HepG2 (cell line): ENCODE measurements around the gene ARID5B. TPM values are rescaled to one million over a fixed set of nuclear protein-coding genes. Genes with fewer than 3 reads are reported as not detected.

Experiments used
- ATAC-seq: fragments of 200-7000 bp; cut with Tn5 transposase; 3 replicates; pipeline ENCODE4 v1.9.1; 2020; ENCODE audit warnings: mild to moderate bottlenecking, moderate library complexity
- BruUV-seq: library from RNA; stranded (reverse); fragments of 400-500 nt; replicated peaks from 2 replicates; lab custom pipeline; 2021; lab: Mats Ljungman, UMichigan
- CTCF ChIA-PET: fragments of 300-600 bp; formaldehyde crosslinking; extraction: SDS; loops from one replicate; lab custom pipeline; 2021; ENCODE audit warnings: low total read pairs, inconsistent platforms, low intra/inter-chr PET ratio; lab: Yijun Ruan, JAX
- POLR2A ChIA-PET: fragments of 350-600 bp; sonication (Branson Sonifier 250); formaldehyde crosslinking; loops from one replicate; lab custom pipeline; 2020; ENCODE audit warnings: antibody characterized with exemption, inconsistent platforms; lab: Yijun Ruan, JAX
- DNase-seq: peaks from one replicate; pipeline ENCODE4 v3.0.0-alpha.2; 2015; ENCODE audit warnings: low spot score
- FAIRE-seq: peaks from 3 replicates; lab custom pipeline; 2011; peaks lifted over from hg19 to GRCh38; lab: Jason Lieb, UNC
- H2AFZ ChIP-seq: one replicate; pipeline ENCODE4 v1.6.1; 2011; ENCODE audit warnings: low read length, inconsistent platforms
- H3K27ac ChIP-seq: fragments of 300-600 bp; 3 replicates; pipeline ENCODE4 v1.8.0; 2011; ENCODE audit warnings: mixed run types, mild to moderate bottlenecking, mixed read lengths, low read length, inconsistent platforms; ENCODE audit not compliant: insufficient read depth; ENCODE audit errors: extremely low read length
- H3K27me3 ChIP-seq, 2 experiments: fragments of 200-600 bp in 1 of 2; 2 replicates in 1 of 2; 3 replicates in 1 of 2; pipeline versions ENCODE4 v1.6.0 to v1.8.0; 2011; ENCODE audit warnings: low read length in 2 of 2, mild to moderate bottlenecking in 2 of 2, moderate library complexity in 2 of 2, inconsistent platforms in 1 of 2; ENCODE audit not compliant: insufficient read depth in 2 of 2, control insufficient read depth in 1 of 2
- H3K36me3 ChIP-seq, 2 experiments: fragments of 200-600 bp in 1 of 2; replicated peaks in 1 of 2; 2 replicates in 1 of 2; 3 replicates in 1 of 2; pipeline versions ENCODE4 v1.5.1 to v1.8.0; 2011; ENCODE audit warnings: low read length in 2 of 2, inconsistent platforms in 1 of 2; ENCODE audit not compliant: insufficient read depth in 2 of 2, control insufficient read depth in 1 of 2
- H3K4me1 ChIP-seq: 2 replicates; pipeline ENCODE4 v1.5.1; 2012; ENCODE audit warnings: low read length, inconsistent platforms; ENCODE audit not compliant: insufficient read depth
- H3K4me2 ChIP-seq: 2 replicates; pipeline ENCODE4 v1.6.0; 2011; ENCODE audit warnings: low read depth, low read length, inconsistent platforms
- H3K4me3 ChIP-seq, 3 experiments: fragments of 200-600 bp in 1 of 3; sonication (generic), shearing (Covaris generic) in 1 of 3; replicated peaks in 1 of 3; 2 replicates each; pipeline ENCODE4 v1.5.1; 2011 to 2016; ENCODE audit warnings: low read length in 3 of 3, inconsistent platforms in 2 of 3, low read depth in 2 of 3, mild to moderate bottlenecking in 2 of 3, control low read depth in 1 of 3, mixed read lengths in 1 of 3; ENCODE audit not compliant: insufficient read depth in 1 of 3
- H3K79me2 ChIP-seq: one replicate; pipeline ENCODE4 v1.6.1; 2011; ENCODE audit warnings: low read length, inconsistent platforms; ENCODE audit not compliant: insufficient read depth
- H3K9ac ChIP-seq: 2 replicates; pipeline ENCODE4 v1.6.0; 2011; ENCODE audit warnings: mild to moderate bottlenecking, low read depth, low read length, inconsistent platforms; ENCODE audit not compliant: insufficient read depth
- H3K9me3 ChIP-seq: 2 replicates; pipeline ENCODE4 v1.5.1; 2012; ENCODE audit warnings: mild to moderate bottlenecking, low read length
- H4K20me1 ChIP-seq: 2 replicates; pipeline ENCODE4 v1.6.0; 2011; ENCODE audit warnings: inconsistent platforms, mild to moderate bottlenecking, low read length, moderate library complexity; ENCODE audit not compliant: insufficient read depth
- ARID2 ChIP-seq: sonication (generic); formaldehyde crosslinking; IDR thresholded peaks from 2 replicates; pipeline ENCODE4 v1.8.1; 2022; ENCODE audit warnings: mild to moderate bottlenecking, missing genetic modification reagents, borderline replicate concordance
- CENPBD1 ChIP-seq: sonication (generic); formaldehyde crosslinking; IDR thresholded peaks from 2 replicates; pipeline ENCODE4 v1.8.0; 2022; ENCODE audit warnings: missing genetic modification reagents, low read depth, mild to moderate bottlenecking, borderline replicate concordance
- CREM ChIP-seq, 2 experiments: sonication (generic) in 1 of 2; formaldehyde crosslinking in 1 of 2; IDR thresholded peaks; 2 replicates each; pipeline versions ENCODE4 v1.4.0 to v1.6.1; 2016 to 2020; ENCODE audit warnings: antibody characterized with exemption in 1 of 2, mild to moderate bottlenecking in 1 of 2, missing genetic modification reagents in 1 of 2
- GATAD2A ChIP-seq: IDR thresholded peaks from 2 replicates; pipeline ENCODE4 v1.6.1; 2016
- KDM4B ChIP-seq: sonication (generic); formaldehyde crosslinking; IDR thresholded peaks from 2 replicates; pipeline ENCODE4 v1.4.0; 2020; ENCODE audit warnings: missing genetic modification reagents
- POLR2AphosphoS5 ChIP-seq: IDR thresholded peaks from 2 replicates; pipeline ENCODE4 v1.6.1; 2012; ENCODE audit warnings: low read depth, low read length
- SNAPC2 ChIP-seq: sonication (generic); formaldehyde crosslinking; IDR thresholded peaks from 2 replicates; pipeline ENCODE4 v1.8.1; 2022; ENCODE audit warnings: mild to moderate bottlenecking, missing genetic modification reagents
- SOX6 ChIP-seq, 2 experiments: fragments of 450-650 bp in 1 of 2; sonication (generic) in 1 of 2; formaldehyde crosslinking in 1 of 2; IDR thresholded peaks; 2 replicates each; pipeline versions ENCODE4 v1.4.0 to v1.6.1; 2017 to 2020; ENCODE audit warnings: antibody characterized with exemption in 1 of 2, mild to moderate bottlenecking in 1 of 2, missing genetic modification reagents in 1 of 2
- ZNF263 ChIP-seq: sonication (generic); formaldehyde crosslinking; IDR thresholded peaks from 2 replicates; pipeline ENCODE4 v1.4.0; 2020; ENCODE audit warnings: missing genetic modification reagents
- ZNF605 ChIP-seq: sonication (generic); formaldehyde crosslinking; IDR thresholded peaks from 2 replicates; pipeline ENCODE4 v1.8.0; 2022; ENCODE audit warnings: mild to moderate bottlenecking, missing genetic modification reagents
- ZSCAN9 ChIP-seq: IDR thresholded peaks from 2 replicates; pipeline ENCODE4 v1.6.1; 2016; ENCODE audit warnings: borderline replicate concordance
- WGBS: methylation state at CpG from one replicate; pipeline ENCODE4 v1.1.6; 2017; ENCODE audit warnings: low lambda C conversion rate; 5-methylcytosine and 5-hydroxymethylcytosine counted together
- in situ Hi-C: cut with HindIII; loops from 2 replicates; pipeline ENCODE4 v1.10.0; 2017; ENCODE audit warnings: low pct_unique_long_range_greater_than_20kb; ENCODE audit not compliant: extremely low pct_ligation_motif_present
- intact Hi-C: fragments of 100-400 bp; cut with micrococcal nuclease; formaldehyde crosslinking; loops from one replicate; pipeline ENCODE4 v1.10.0; 2022; ENCODE audit not compliant: unreplicated experiment
- polyA plus RNA-seq, 8 experiments: library from polyadenylated mRNA; depleted of rRNA in 3 of 8; stranded (reverse) in 7 of 8; unstranded in 1 of 8; fragments of >200 nt; fragmentation: Illumina TruSeq in 4 of 8; extraction: Trizol in 4 of 8; gene quantifications; 2 replicates each; pipeline versions ENCODE4 v1.2.1 to v1.2.3, GENCODE V29; 2011 to 2016; ENCODE audit warnings: low read depth in 4 of 8, missing spikeins in 1 of 8, mixed read lengths in 1 of 8; ENCODE audit not compliant: insufficient read depth in 1 of 8
- total RNA-seq, 5 experiments: library from RNA; depleted of rRNA; stranded (reverse); fragments of >200 nt; fragmentation: Illumina TruSeq; extraction: Trizol; gene quantifications; 2 replicates each; pipeline ENCODE4 v1.2.3, GENCODE V29; 2016; ENCODE audit warnings: low read depth in 1 of 5
- TF ChIP-seq, protein P1 (sequence below): IDR thresholded peaks from 2 replicates; pipeline ENCODE4 v1.6.1; 2016; ENCODE audit warnings: missing compliant biosample characterization, missing genetic modification reagents, borderline replicate concordance
- TF ChIP-seq, protein P2 (sequence below): sonication (generic); formaldehyde crosslinking; IDR thresholded peaks from 2 replicates; pipeline ENCODE4 v1.4.0; 2020; ENCODE audit warnings: missing genetic modification reagents
- TF ChIP-seq, protein P3 (sequence below): sonication (generic); formaldehyde crosslinking; IDR thresholded peaks from 2 replicates; pipeline ENCODE4 v1.5.1; 2020; ENCODE audit warnings: mild to moderate bottlenecking, moderate library complexity, missing genetic modification reagents
- TF ChIP-seq, protein P4 (sequence below): IDR thresholded peaks from 2 replicates; pipeline ENCODE4 v1.6.1; 2018; ENCODE audit warnings: missing genetic modification reagents, mild to moderate bottlenecking, missing compliant biosample characterization

ARID5B gene
- total and polyA plus RNA-seq, 2 of the 13 experiments (the other 11 are each of a cell fraction or from before 2014, with no cell fraction given), result 6.2 to 21.1 TPM

DNA sequence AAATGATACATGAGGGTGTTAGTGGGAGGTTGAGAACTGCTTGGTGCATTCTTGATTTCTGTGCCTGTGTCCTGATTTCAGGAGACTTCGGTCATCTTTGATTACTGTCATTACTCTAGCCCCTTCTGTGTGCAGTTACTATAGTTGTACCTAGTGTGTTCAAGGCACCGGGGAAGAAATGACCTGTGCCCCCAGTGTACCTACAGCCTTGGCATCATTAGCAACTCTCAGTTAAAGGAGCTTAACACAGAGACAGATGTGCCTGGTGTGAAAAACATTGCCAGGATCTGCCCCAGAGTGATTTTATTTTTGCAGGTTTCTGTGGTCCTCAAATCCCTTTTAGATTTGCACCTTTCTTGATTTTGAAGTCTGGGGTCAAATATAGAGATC lies 62.2 kb downstream of the ARID5B start (continued):
- TF ChIP-seq, protein P1, sequence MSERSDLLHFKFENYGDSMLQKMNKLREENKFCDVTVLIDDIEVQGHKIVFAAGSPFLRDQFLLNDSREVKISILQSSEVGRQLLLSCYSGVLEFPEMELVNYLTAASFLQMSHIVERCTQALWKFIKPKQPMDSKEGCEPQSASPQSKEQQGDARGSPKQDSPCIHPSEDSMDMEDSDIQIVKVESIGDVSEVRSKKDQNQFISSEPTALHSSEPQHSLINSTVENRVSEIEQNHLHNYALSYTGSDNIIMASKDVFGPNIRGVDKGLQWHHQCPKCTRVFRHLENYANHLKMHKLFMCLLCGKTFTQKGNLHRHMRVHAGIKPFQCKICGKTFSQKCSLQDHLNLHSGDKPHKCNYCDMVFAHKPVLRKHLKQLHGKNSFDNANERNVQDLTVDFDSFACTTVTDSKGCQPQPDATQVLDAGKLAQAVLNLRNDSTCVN (CRISPR knock-in tag), result no peak
- TF ChIP-seq KDM4B (CRISPR knock-in tag), result no peak
- TF ChIP-seq CENPBD1 (CRISPR knock-in tag), result no peak
- 0 out of 2 replicates have a peak, but pooled peaks have one; percentile 10 for TF ChIP-seq ZNF605 (CRISPR knock-in tag)

DNA sequence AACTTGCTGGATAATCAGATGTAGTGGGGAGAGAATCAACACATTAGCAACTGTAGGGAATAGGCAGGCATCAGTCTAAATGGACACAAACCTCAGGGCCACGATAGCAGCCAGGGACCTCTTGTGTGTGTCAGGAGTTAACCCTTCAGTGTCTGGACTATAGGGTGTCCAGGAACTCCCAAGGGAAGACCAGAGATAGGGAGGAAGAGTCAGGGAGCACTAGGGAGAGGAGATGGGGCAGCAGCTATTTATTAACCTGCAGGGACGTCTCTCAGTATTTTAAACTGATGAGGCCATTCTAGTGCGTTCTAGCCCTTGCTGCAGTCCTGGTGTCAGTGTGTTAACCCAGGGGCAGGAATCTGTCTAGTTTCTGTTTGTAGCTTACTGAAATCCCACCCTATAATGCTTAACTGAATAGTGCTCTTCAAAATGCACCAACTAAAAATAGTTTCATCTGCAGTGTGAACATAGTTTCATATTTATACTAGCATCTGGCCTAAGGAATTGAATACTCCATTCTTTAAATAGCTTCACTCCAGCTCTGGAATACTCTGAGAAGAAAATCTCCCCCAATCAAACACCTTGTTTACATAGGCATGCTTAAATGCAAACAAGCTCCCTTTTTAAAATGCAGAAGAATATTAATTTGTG lies 62.7 kb downstream of the ARID5B start:
- CTCF ChIA-PET, result no interaction called here
- peak overlapping the region; percentile 93 for H3K4me2 ChIP-seq
- H3K9me3 ChIP-seq, result no peaks in the 10 kb centered on the region
- POLR2A ChIA-PET, result interaction anchor here (1.0 to 2.3 kb wide), 14 partner anchors 14 to 131 kb away, joined by 3 to 16 read pairs (median 6); no protein-coding TSS in a partner anchor
- BruUV-seq, result no TSS peak
- no peaks in the 10 kb centered on the region for H4K20me1 ChIP-seq
- DNase-seq (peak; percentile 66), ATAC-seq (peak; percentile 78), FAIRE-seq (peak; percentile 58)
- 0% methylated on average over 3 of the region's 3 CpGs for WGBS
- peak overlapping the region; percentile 94 for H3K27ac ChIP-seq
- peak overlapping the region; percentile 71 for H3K9ac ChIP-seq
- no peak overlapping the region for H2AFZ ChIP-seq
- intact Hi-C loops, result loop anchor here (1.0 to 10.0 kb wide), 5 partner anchors 21 to 301 kb away; partner anchors contain the start of gene RTKN2
- in situ Hi-C loops, result no loop called here
- peaks cover 79% of the 10 kb centered on the region for H3K4me1 ChIP-seq
- H3K4me3 ChIP-seq, result peak overlapping the region; percentile 3 to 60 (median 52)
- no peaks in the 10 kb centered on the region for H3K27me3 ChIP-seq
- peaks cover 23% of the 10 kb centered on the region for H3K79me2 ChIP-seq
- H3K36me3 ChIP-seq, result peaks cover under 1 to 6% of the 10 kb centered on the region in 2 experiments; a peak in 4 of 5 replicates
- TF ChIP-seq ZSCAN9 (CRISPR knock-in tag) (peak; percentile 29; the same call in 1 of the 2 replicates), ARID2 (0 out of 2 replicates have a peak, but pooled peaks have one; percentile 15), POLR2AphosphoS5 (peak; percentile 35; the same call in 1 of the 2 replicates), GATAD2A (CRISPR knock-in tag) (peak; percentile 73), CREM (IDR thresholded peaks at IDR 0.05) (no peak), CREM (CRISPR knock-in tag; IDR thresholded peaks at IDR 0.05) (no peak), SNAPC2 (CRISPR knock-in tag) (0 out of 2 replicates have a peak, but pooled peaks have one; percentile 2), ZNF263 (CRISPR knock-in tag) (peak; percentile 100), SOX6 (IDR thresholded peaks at IDR 0.05) (no peak), SOX6 (CRISPR knock-in tag; IDR thresholded peaks at IDR 0.05) (peak; percentile 21)
- TF ChIP-seq, protein P2, sequence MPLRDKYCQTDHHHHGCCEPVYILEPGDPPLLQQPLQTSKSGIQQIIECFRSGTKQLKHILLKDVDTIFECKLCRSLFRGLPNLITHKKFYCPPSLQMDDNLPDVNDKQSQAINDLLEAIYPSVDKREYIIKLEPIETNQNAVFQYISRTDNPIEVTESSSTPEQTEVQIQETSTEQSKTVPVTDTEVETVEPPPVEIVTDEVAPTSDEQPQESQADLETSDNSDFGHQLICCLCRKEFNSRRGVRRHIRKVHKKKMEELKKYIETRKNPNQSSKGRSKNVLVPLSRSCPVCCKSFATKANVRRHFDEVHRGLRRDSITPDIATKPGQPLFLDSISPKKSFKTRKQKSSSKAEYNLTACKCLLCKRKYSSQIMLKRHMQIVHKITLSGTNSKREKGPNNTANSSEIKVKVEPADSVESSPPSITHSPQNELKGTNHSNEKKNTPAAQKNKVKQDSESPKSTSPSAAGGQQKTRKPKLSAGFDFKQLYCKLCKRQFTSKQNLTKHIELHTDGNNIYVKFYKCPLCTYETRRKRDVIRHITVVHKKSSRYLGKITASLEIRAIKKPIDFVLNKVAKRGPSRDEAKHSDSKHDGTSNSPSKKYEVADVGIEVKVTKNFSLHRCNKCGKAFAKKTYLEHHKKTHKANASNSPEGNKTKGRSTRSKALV (CRISPR knock-in tag), result no peak
- TF ChIP-seq, protein P3, sequence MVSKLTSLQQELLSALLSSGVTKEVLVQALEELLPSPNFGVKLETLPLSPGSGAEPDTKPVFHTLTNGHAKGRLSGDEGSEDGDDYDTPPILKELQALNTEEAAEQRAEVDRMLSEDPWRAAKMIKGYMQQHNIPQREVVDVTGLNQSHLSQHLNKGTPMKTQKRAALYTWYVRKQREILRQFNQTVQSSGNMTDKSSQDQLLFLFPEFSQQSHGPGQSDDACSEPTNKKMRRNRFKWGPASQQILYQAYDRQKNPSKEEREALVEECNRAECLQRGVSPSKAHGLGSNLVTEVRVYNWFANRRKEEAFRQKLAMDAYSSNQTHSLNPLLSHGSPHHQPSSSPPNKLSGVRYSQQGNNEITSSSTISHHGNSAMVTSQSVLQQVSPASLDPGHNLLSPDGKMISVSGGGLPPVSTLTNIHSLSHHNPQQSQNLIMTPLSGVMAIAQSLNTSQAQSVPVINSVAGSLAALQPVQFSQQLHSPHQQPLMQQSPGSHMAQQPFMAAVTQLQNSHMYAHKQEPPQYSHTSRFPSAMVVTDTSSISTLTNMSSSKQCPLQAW (CRISPR knock-in tag), result 0 out of 2 replicates have a peak, but pooled peaks have one; percentile 18
- TF ChIP-seq, protein P4, sequence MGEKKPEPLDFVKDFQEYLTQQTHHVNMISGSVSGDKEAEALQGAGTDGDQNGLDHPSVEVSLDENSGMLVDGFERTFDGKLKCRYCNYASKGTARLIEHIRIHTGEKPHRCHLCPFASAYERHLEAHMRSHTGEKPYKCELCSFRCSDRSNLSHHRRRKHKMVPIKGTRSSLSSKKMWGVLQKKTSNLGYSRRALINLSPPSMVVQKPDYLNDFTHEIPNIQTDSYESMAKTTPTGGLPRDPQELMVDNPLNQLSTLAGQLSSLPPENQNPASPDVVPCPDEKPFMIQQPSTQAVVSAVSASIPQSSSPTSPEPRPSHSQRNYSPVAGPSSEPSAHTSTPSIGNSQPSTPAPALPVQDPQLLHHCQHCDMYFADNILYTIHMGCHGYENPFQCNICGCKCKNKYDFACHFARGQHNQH, result peak; percentile 14; the same call in 1 of the 2 replicates
